ENCODE data around the gene RNF181. TPM values are rescaled to one million over a fixed set of nuclear protein-coding genes. Genes with fewer than 3 reads are reported as not detected.
"Not testable (repeated sequence)": the region's sequence is repeated elsewhere in the genome, so short reads cannot be mapped to it uniquely, and the experiment has no call there.

The RNF181 gene
- total RNA-seq, 1 experiment from 2014 or later: 285 TPM

DNA sequence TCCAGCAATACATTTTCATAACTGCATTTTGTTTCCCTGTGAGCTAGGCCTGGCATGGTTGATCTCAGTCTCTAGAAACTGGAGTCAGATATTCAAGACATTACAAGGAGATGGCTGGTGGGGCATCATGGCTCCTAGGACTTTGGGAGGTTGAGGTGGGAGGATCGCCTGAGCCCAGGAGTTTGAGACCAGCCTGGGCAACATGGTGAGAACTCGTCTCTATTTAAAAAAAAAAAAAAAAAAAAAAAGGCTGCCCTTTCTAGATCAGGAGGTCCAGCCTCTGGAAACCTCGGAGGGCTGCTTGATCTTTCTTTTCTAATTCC lies 18.5 kb upstream of the RNF181 start:
- DNase-seq (ENCODE audit: low spot score): no peak

DNA sequence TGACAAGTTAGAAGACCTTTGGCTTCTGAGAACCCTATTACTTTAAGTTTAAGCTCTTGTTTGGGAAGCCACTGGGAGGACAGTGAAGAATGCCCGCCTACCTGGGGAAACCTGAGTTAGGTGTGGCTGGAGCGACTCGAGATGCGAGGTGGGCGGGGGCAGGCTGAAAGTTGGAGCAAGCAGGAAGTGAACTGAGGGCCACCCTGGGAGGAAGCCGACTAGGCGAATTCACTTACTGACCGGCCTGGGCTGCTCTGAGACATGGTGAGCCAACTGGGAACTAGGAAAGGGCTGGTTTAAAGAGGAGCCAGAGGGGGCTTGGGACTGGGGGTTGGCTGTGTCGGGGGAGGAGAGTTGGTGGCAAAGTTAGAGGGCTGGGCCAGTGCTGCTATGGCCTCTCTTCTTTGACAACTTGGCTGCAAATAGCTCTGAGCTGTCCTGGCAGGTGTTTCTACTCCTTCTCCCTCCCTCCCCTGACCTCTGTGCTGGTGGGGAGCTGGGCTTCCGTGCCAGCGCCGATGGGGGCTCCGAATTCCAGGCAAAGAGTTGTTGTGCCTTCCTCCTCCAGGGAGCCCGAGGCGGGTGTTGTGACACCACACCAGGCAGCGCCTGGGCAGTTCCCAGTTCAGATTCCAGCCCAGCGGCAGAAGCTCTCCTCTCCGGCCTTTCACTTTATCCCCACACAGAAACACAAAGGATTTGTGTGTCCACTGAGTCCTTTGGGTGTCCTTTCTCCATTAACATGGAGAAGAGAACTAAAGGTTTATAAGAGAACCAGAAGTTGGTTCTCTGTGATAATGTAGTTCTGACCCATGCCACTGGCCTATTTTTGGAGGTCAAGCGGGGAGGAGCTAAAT lies 17.9 kb upstream of the RNF181 start, which contains the start of gene VAMP8:
Gene VAMP8, plus strand, starts transcription at position 201 of the 857 bp plus-strand sequence. Its CDS starts 61 bp downstream, at position 262.
- no peak for DNase-seq (ENCODE audit: low spot score)

DNA sequence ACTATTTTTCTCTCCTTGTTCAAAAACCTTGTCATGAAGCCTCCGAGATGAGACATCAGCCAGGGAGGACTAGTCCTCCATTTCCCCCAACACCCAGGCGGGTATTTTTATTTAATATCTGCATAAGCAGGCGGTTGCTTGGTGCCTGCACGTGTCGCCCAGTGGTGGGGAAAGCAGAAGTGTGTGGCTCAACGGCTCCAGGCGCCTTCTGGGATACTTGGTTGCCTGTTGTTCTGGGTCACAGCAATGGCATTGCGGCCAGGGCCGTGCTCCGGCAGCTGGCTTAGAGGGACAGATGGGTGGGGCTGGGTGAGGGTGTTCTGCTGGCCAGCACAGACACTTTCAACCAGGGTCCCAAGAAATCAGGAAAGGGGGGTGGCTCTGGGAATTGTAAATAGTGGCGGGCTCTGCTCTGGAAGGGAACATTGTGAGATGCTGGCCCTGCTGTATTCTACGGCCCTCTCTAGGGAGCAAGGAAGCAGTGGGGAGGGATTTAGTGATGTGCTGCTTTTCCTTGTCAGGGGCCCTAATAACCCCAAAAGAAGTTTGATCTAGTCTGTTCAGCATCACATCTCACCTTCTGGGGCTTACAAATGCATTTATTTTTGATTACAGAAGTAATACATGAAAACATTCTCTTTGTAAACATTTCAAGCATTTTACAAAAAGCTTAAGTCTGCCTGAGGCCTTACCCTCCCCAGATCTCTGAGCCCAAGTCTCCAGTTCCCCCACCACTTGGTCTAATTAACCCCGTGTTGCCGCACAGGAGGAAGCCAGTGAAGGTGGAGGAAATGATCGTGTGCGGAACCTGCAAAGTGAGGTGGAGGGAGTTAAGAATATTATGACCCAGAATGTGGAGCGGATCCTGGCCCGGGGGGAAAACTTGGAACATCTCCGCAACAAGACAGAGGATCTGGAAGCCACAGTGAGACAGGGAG lies 17.0 kb upstream of the RNF181 start:
- no peak for DNase-seq (ENCODE audit: low spot score)

DNA sequence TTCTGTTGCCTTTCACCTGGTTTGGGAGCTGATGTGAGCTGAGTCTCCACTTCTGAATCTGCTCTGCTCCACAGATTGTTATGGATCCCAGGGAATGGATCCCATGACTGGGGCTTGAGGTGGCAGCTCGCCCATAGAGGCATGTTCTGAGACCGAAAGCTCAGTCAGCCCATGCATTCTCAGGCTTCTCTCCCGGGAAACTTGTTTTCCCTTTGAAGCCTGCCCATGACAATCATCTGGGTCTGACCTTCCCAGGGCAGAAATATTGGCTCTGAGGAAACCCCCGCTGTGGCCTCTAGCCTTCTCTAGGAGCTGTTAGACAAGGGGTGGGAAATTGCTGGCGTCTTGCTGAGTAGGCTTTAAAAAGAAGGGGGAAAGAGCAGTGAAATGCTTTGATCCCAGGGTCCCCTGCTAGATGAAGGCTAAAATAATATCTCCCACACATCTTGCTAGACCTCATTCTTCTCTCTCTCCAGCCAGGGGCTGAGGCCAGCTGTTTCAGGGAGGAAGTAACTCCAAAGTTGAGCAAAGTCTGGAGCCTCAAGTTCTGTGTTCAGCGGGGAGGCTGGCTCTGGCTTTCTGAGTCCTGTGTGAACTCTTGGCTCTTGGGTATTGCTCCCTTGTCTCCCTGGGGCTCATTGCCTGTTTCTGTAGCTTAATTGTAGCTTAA lies 16.1 kb upstream of the RNF181 start:
- DNase-seq (ENCODE audit: low spot score): no peak

DNA sequence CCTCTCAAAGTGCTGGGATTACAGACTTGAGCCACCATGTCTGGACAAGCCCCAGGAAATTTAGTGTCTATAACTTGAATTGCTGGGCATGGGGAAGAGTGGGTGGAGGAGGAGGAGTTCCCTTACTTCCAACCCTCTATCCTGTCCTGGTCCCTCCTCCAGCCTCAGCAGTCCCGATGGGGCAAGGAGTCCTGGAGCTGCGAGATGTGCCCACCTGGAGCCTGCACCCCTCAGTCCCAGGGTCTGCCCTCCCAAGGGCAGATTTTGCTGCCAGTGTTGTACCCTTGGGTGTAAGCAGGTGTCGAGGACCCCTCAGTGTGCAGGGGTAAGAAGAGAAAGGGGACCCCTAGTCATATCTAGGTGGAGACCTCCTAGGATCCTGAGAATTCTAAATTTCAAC lies 15.3 kb upstream of the RNF181 start:
- no peak for DNase-seq (ENCODE audit: low spot score)

DNA sequence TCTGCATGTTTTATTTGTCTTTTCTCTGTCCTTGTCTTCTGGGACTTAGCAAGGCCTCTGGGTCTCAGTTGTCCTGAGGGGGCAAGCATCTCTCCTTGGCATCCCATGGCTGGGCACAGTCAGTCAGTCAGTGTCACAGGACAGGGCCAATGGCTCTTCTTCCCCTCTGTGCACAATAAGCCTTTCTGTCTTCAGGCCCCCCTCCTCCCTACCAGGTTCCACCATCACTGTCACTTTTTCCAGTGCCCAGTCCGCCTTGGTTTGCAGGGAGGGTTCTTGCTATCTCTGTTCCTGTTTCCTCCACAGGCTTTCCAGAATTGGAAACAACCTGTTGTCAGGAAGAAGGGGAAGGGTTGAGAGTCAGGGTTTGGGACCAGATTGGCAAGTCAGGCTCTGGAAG lies 13.1 kb upstream of the RNF181 start:
- no peak for DNase-seq (ENCODE audit: low spot score)

DNA sequence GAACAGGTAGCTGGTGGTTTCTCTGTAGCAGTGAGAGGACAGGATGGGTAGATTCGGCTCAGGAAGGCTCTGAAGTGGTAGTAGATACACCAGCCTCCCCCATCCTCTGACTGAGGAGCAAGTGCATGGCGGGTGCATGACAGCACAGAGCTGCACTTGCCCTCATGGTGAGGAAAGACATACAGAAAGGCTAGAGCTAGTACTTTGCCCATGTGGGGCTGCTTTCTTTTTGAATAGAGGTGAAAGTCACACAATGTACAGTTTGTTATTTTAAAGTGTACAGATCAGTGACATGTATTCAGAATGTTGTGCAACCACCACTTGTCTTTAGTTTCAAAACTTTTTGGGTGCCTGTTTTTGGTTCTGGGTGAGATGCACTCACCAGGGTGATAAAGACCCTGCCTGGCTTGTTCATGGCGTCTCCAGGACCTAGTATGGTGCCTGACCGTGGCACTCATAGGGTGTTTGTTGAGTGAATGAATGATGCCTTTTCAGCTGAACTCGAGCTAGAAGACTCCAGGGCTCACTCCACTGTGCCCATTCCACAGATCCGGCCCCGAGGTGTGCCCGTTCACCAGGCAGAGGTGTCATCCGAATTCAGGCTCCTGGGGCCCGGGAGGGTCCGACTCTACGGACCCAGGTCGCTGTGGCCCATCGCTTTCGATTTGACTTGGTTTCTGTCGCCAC lies 11.7 kb upstream of the RNF181 start:
- no peak for DNase-seq (ENCODE audit: low spot score)

DNA sequence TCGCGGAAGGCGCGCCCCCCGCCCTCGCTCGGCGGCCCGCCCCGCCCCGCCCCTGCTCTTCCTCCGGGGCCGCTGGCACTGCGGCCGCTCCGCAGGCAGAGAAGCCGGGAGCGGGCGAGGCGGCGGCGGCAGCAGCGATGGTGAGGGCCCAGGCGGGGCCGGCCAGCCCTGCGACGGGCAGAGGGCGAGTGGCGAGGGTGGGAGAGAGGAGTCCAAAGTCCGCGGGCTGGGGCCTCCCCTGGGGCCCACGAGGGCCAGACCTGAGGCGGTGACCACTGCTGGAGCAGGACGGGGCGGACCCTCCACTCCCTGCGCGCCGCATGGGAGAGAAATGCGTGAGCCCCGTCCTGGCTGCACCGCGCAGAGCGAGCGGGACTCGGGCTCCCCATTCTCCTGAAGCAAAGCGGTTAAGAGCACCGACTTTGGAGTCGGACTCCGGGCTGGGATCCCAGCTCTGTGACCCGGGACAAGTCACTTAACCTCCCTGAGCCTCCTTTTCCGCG lies 11.1 kb upstream of the RNF181 start, which contains the start of gene VAMP5:
Gene VAMP5, plus strand, starts transcription at position 78 of the 503 bp plus-strand sequence. Its CDS starts 60 bp downstream, at position 138.
- DNase-seq (ENCODE audit: low spot score): no peak

DNA sequence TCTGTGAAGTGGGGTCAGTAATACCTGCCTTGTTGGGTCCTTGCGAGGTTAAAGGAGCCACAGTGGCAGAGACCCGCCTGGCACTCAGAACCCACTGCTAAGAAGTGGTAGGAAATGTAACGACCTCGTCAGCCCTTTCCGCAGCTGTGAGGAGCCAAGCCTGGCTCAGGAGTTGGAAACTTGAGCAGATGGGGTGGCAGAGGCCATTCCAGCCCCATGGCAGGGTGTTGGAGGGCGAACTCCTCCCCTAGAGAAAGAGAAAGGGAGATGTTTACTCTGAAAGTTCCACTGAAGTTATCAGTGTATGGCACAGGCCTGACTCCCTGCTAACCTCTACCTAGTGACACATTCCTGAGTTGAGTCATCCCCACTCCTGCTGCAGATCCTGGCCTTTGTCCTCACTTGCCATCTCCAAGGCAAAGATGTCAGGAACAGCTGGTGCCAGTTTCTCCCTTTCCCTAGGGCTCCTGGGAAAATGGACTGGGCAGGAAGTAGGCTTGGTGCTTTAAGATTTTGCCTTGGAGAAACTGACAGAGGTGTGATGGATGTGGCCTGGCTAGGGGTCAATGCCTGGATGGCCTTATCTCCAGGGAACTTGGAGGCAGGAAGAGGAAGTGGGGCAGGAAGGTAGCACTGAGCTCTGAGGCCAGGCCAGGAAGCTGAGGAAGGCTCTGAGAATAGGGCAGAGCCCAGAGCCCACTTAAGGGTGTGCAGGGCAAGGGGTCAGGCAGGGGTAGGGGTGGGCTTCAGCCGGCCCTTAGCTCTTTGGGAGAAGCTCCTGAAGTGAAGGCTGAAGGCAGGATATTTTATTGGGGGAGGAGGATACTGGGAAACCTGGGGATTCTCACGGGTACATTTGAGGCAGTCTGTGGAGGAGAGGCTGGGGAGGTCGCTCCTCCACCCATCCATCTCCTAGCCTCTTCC lies 10.4 kb upstream of the RNF181 start:
- peak; percentile 97 for DNase-seq (ENCODE audit: low spot score)

DNA sequence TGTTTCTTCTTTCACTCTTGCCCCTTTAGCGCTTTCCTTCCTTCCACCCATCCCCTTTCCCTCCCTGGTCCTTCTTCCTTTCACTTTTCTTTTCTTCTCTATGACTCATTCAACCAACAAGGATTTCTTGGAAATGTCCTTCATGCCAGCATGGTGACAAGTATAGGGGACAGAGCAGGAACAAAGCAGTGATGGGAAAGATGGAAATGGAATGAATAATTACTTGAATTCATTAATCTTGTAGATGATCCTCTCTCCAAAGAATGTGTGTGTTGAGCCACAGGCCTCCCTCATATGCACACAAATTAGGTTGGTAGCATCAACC lies 9.8 kb upstream of the RNF181 start:
- peak; percentile 87 for DNase-seq (ENCODE audit: low spot score)

DNA sequence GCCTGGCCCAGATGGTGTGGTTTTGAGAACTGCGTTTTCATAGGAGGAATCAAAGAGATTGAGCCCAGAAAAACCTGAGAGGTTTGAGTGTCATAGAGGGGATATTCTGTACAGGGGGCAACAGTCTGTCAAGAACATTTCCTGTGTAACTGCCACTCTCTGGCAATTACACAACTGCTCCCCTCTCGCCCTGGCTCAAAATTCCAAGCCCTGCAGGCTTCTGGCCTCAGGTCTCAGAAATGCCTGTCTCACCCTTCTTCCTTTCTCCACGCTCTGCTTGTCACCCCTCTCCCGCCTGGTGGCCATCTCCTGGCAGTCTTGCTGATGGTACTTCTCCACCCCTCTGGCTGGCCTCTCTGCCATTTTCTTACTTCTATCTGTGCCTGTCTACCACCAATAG lies 7.3 kb upstream of the RNF181 start:
- DNase-seq (ENCODE audit: low spot score): no peak

DNA sequence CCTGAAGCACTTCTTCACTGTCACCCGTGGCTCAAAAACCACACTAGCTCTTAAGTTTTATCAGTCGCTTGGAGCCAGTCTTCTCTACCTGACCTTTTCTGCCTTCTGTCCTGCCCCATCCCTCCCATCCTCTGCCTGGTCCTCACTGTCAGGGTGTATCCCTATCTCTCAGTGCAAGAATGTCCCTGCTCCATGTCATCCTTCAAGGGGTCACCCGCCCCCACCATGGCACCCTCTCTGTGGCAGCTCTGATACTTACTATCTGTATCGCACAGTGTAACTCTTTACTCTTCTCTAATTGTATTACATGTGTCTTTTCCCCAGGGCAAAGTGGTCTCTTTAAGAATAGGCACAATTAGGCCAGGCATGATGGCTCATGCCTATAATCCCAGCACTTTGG lies 6.9 kb upstream of the RNF181 start:
- no peak for DNase-seq (ENCODE audit: low spot score)

DNA sequence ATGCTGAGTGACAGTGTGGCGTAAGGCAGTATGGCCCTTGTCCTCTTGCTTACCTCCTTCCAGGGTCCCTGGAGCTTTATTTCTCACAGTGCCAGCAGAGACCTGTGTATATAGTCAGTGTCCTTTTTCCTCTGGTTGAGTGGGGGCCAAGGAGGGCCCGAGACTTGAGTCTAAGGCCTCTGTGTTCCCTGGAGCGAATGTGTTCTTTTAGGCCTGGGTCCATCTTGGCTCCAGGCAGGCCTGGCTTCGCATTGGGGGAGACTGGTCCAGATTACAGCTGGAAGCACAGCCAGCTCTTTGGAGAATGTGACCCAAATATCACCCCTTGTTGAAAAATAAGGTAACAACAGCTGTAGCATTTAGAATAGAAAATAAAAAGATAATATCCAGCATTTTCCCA lies 6.4 kb upstream of the RNF181 start:
- no peak for DNase-seq (ENCODE audit: low spot score)

DNA sequence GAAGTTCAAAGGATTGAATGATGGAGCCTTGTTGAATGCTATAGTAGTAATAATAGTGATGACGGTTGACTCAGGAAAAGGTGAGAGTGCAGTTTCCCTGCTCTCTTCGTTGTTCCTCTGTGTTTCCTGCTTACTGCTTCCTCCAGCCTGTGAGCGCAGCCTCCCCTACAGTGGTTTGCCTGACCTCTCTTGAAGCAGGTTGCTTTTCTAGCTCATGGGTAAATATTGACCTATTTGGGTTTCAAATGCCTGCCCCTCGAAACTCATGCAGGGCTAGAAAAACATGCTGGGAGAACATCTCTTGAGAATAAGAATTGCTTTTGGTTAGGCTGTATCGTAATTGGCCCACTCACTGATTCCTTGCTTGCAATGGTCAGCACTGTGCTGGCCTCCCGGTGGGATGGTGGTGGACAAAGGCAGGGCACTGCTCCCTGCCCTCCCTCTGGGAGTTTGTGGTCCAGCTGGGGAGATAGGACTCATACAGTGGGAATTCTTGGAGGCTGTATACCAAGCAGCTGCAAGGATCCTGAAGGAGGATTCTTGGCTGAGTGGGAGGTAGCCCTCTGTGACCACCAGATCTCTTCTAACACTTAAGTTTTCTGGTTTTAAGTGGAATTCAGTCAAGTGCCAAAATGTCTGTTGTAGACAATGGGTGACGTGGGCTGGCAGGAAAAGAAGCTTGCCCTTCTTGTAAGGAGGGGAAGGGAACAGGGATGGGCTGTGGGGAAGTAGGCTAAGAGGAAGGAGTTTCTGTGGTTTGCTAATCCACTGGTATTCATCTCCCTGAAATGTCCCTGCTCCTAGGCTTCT lies 5.4 kb upstream of the RNF181 start:
- DNase-seq (ENCODE audit: low spot score): peak; percentile 87

DNA sequence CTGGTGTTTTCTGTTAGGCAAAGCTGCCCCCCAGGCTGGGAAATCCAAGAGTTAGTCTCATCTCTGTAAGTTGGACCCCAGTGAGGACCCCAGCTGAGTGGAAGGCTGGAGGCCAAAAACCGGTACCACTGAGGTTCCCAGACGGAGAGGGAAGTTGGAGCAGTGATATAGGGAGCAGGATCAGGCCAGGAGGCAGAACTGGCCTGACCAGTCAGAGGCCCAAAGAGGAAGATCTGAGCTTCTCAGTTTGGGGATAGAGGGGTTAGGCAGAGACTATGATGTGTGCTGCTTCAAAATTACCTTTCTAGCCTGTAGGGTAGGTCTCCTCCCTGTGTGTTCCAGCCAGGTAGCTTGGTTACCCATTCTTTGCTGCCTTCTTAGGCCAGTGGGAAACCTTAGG lies 4.6 kb upstream of the RNF181 start:
- no peak for DNase-seq (ENCODE audit: low spot score)

DNA sequence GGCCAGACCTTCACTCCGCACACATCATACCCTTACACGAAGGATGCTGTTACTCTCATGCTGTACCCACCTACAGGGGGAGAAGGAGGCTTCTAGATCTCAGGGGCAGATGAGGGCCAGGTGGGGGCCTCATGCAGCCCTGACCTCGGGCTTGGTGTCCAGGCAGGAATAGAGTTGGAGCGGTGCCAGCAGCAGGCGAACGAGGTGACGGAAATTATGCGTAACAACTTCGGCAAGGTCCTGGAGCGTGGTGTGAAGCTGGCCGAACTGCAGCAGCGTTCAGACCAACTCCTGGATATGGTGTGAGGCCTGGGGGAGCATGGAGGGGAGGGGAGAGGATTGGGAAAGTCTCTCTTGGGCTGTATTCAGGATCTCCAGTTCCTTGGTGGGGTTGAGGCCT lies 4.0 kb upstream of the RNF181 start:
- DNase-seq (ENCODE audit: low spot score): no peak

DNA sequence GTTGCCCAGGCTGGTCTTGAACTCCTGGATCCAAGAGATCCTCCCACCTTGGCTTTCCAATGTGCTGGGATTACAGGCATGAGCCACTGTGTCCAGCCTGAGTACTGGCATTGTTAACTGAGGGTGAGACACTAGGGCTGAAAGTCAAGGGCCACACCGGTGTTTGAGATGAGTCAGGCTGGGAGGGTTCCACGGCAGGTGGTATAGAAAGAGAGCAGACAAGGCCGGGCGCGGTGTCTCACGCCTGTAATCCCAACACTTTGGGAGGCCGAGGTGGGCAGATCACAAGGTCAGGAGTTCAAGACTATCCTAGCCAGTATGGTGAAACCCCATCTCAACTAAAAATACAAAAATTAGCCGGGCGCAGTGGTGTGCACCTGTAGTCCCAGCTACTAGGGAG lies 3.2 kb upstream of the RNF181 start:
- DNase-seq (ENCODE audit: low spot score): not testable (repeated sequence)

DNA sequence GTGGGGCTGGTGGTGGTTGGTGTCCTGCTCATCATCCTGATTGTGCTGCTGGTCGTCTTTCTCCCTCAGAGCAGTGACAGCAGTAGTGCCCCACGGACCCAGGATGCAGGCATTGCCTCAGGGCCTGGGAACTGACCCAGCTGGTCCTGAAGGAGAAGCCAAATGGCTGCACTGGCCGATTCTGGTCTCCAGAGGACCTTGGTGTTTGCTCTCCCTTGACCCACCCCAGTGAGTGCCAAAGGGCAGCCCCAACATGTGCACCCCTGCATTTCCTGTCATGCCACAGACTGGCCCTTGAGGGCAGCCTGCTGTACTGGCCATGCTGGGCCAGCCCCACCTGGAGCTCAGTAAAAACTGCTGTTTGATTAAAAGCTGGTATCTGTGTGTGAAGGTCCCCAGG lies 2.5 kb upstream of the RNF181 start:
- no peak for DNase-seq (ENCODE audit: low spot score)

DNA sequence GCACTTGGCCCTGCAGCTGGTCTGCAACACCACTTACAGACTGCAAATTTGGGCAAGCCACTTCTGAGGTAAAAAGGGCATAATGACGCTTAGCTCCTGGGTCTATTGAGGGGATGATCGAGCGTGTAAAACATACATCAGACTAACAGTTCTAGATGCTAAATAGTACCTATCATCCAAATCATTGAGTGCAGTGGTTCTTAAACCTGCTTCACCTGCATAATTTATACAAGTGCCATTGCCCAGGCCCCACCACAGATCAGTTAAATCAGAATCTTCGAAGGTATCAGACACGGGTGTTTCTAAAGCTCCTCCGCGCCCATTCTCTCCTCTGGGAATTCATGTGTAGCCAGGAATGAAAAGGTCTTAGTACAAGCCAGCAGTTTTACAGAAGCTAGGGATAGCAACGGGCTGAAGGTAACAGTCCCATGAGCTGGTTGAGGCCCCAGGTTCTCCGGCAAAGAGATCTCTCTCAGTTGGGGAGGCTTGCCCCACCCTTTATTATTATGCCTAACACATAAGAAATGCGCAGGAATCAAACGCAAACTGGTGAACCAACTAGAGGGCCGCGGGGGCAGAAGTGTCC lies 737 bp upstream of the RNF181 start:
- DNase-seq (ENCODE audit: low spot score): no peak
